Stimulated activated CD4-positive, alpha-beta T cell treated with anti-CD3 and anti-CD28 coated beads, TNF-alpha, amount 100 ng/mL, for 48 hours (primary cell): ENCODE measurements around the gene SEPTIN3.

Experiments
- DNase-seq, 3 donors: peaks; one replicate each; pipeline ENCODE4 v3.0.0-alpha.2; 2020; ENCODE audit warnings: low read depth in 3 of 3

Gene SEPTIN3

DNA sequence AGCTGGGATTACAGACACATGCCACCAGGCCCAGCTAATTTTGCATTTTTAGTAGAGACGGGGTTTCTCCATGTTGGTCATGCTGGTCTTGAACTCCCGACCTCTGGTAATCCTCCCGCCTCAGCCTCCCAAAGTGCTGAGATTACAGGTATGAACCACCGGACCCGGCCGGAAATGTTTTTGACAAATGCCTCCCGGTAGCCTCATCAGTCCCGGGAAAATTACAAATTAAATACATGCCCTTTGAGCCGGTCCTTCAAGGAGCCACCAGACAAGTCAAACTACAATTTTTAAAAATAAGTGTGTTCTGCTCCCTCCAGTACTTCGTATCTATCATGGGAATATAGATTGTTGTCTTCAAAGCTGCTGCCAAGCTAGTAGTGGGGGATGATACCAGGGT, 46.9 kb downstream of the SEPTIN3 start:
- no peak for DNase-seq

DNA sequence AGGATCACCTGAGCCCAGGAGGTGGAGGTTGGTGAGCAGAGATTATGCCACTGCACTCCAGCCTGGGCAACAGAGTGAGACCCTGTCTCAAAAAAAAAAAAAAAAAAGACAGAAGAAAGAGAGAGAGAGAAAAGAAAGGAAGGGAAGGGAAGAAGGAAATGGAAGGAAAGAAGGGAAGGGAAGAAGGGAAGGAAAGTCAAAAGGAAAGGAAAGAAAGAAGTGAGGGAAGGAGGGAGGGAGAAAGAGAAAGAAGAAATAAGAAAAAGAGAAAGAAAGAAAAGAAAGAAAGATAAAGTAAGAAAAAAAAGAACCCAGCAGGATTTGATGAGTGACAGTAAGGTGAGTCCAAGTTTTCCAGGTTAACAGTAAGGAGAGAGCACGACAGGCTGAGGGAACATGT, 49.0 kb downstream of the SEPTIN3 start:
- DNase-seq = no peak
